GM12801 (cell line): ENCODE results near the gene SMIM36.

Source experiments
- CTCF ChIP-seq: IDR thresholded peaks from one replicate; pipeline ENCODE4 v1.5.1; 2011; ENCODE audit warnings: control low read depth; ENCODE audit not compliant: insufficient read length; ENCODE audit errors: extremely low read depth

The SMIM36 gene

GRCh38 chr17:55510986-55511721, at the start of gene SMIM36:
SMIM36 (minus strand) TSS chr17:55511452.
- TF ChIP-seq CTCF: no peak

GRCh38 chr17:55555772-55556171, 44.5 kb upstream of the SMIM36 start:
- TF ChIP-seq CTCF: no peak

- TF ChIP-seq CTCF: no peak
Observed at GRCh38 chr17:55549140-55549539, 37.9 kb upstream of the SMIM36 start.

- TF ChIP-seq CTCF: no peak
Observed at GRCh38 chr17:55546991-55547664, 35.9 kb upstream of the SMIM36 start.

GRCh38 chr17:55546481-55546880, 35.2 kb upstream of the SMIM36 start:
- TF ChIP-seq CTCF: no peak

GRCh38 chr17:55545806-55546205, 34.6 kb upstream of the SMIM36 start:
- no peak for TF ChIP-seq CTCF

GRCh38 chr17:55543709-55544108, 32.5 kb upstream of the SMIM36 start:
- TF ChIP-seq CTCF: no peak
